ENCODE results near the gene ZHX3. TPM values are rescaled to one million over a fixed set of nuclear protein-coding genes. Genes with fewer than 3 reads are reported as not detected.

Gene ZHX3
- total RNA-seq, 1 donor from 2014 or later: 39.7 TPM

DNA sequence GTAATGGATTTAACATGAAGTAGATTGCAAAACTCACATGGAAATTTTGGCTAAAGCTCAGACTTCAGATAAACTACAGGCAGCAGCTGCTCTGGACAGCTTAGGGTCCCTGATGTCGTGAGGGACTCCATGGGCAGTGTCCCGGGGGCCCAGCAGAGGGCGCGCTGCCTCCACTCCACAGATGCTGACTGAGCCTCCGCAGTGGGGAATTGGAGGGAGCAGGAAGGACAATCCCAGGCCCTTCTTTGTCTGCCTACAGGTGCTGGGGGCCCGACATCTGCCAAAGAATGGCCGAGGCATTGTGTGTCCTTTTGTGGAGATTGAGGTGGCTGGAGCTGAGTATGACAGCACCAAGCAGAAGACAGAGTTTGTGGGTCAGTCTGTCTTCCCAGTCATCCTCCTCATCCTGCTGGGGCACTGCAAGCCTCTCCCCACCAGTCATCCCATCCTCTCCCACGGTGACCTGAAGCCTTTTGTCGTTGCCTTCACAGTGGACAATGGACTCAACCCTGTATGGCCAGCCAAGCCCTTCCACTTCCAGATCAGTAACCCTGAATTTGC, 144.3 kb downstream of the ZHX3 start:
- intact Hi-C loops (cut with DNase I): loop anchor here (2.0 to 10.0 kb wide), 2 partner anchors 52 to 168 kb away; partner anchors contain the start of gene LPIN3
- ATAC-seq (peak; percentile 94), DNase-seq (ENCODE audit: low spot score) (peak; percentile 92)

DNA sequence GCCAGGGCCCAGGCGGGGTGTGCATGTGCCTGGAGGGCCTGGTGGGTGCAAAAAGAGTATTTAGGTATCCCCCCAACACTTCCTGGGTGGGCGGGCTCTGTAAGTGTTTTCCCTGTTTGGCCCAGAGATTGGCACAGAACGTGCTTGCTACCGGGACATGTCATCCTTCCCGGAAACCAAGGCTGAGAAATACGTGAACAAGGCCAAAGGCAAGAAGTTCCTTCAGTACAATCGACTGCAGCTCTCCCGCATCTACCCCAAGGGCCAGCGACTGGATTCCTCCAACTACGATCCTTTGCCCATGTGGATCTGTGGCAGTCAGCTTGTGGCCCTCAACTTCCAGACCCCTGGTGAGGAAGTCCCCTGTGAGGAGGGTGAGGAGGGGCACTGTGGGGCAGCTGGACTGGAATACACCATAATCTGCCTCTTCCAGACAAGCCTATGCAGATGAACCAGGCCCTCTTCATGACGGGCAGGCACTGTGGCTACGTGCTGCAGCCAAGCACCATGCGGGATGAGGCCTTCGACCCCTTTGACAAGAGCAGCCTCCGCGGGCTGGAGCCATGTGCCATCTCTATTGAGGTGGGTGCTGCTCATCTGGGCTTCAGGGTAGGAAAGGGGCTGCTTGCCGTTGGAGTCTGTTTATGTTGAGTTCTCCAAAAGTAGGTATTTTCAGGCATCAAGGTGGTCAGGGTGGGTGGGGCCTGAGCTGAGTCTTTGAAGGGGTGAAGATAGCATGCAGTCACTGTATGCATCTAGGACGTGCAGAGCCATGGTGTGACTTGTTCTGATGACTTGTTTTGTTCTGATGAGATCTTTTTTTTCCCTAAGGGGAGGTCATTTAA, 145.0 kb downstream of the ZHX3 start:
- intact Hi-C loops (cut with DNase I): loop anchor here (2.0 to 10.0 kb wide), 2 partner anchors 52 to 168 kb away; partner anchors contain the start of gene LPIN3
- ATAC-seq (peak; percentile 51), DNase-seq (ENCODE audit: low spot score) (peak; percentile 56)

DNA sequence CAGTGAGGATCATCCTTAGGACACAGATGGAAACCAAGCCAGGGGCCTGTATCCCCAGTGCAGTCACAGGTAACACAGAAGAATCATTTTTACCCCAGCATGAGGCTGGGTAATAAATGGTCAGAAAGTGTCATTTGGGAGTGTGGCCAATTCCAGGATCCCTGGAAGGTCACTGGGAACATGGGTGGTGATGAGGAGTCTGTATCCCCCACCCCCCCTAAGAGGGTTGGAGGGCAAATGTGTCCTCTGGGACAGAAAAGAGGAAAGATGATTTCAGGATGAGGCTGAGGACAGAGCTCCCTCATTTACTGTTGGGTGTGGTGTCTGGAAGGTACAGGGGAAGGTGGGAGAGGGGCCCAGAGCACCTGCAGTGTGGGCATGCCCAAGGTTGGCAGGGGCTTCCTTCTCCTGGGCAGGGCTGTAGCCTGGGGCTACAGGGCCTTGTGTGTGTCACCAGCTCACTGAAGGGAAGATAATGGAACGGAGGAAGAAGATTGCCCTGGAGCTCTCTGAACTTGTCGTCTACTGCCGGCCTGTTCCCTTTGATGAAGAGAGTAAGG, 145.7 kb downstream of the ZHX3 start:
- DNase-seq (ENCODE audit: low spot score) (no peak), ATAC-seq (no peak)
- intact Hi-C loops (cut with DNase I): loop anchor here (2.0 to 10.0 kb wide), 2 partner anchors 53 to 169 kb away; partner anchors contain the start of gene LPIN3

DNA sequence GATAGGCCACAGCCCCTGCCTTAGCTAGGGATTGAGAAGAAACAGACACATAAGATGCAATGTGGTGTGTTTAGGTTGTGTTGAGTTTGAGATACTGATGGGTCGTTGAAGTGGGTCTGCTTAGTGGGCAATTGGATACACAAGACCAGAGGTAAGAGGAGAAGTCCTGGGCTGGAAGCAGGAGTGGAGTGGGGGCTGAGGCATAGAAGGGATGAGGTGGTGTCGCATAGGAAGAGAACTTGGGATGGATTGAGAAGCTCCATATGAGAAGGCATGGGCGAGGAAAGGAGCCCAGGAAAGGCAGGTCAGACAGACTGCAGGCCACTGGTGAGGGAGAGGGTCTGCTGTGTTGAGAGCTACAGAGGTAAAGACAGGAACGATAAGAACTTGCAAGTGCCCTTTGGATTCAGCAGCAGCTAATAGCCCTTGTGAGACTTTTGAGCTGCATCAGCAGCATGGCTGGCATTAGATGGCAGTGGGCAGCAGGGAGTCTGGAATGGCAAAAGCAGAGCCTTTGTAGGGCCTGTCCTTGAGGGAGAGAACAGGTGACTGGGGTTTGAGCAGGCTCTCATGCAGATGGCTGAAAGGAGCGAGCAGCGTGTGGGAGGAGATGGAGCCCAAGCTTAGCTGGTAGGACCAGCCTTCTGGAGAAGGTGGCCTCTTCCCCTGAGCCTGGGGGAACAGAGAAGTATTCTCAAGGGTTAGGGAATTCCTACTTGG, 147.0 kb downstream of the ZHX3 start:
- no peak for ATAC-seq
- intact Hi-C loops (cut with DNase I): loop anchor here (10.0 kb wide), 1 partner anchor 54 kb away; no protein-coding TSS in a partner anchor
- DNase-seq (ENCODE audit: low spot score): peak; percentile 37

DNA sequence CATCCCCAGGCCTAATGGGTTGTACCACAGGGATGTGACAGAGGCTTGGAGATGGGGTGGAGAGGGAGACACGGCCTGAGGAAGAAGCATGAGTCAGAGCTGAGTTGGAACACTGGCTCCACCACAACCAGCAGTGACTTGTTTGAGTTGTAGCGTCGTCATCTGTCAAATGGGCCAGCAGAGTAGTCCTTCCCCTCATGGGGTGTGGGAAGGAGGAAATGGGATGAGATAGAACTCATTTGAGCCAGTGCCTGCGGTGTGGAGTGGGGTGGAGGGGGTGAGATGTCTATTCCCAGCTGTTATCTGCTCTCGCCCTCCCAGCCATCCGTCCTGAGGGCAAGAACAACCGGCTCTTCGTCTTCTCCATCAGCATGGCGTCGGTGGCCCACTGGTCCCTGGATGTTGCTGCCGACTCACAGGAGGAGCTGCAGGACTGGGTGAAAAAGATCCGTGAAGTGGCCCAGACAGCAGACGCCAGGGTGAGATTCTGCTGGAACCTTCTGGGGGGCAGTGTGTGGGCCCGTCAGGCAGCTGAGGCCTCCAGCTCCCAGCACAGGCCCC, 147.7 kb downstream of the ZHX3 start:
- DNase-seq (ENCODE audit: low spot score): peak; percentile 45
- no peak for ATAC-seq
- intact Hi-C loops (cut with DNase I): loop anchor here (10.0 kb wide), 1 partner anchor 55 kb away; no protein-coding TSS in a partner anchor

DNA sequence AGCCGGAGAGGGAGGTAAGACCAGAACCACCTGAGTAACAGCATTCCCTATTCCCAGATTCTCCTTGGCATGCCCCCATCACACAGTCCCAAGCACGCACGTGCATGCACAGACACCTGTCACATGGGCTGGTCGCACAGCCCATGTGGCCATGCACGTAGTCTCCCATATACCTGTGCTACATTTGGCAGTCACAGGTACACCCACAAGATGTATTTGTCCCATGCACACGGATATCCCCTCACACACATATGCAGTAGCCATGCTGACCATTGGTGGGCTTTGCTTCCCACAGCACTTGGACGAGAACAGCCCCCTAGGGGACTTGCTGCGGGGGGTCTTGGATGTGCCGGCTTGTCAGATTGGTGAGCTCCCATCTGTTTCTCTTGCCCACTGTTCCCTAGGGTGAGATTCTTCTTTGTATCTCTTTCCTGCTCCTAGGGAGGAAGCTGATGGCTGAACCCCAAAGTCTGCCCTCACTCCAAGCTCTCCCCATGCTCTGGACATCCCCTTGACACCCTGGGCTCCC, 148.3 kb downstream of the ZHX3 start:
- intact Hi-C loops (cut with DNase I): no loop called here
- DNase-seq (ENCODE audit: low spot score): peak; percentile 34
- ATAC-seq: no peak

DNA sequence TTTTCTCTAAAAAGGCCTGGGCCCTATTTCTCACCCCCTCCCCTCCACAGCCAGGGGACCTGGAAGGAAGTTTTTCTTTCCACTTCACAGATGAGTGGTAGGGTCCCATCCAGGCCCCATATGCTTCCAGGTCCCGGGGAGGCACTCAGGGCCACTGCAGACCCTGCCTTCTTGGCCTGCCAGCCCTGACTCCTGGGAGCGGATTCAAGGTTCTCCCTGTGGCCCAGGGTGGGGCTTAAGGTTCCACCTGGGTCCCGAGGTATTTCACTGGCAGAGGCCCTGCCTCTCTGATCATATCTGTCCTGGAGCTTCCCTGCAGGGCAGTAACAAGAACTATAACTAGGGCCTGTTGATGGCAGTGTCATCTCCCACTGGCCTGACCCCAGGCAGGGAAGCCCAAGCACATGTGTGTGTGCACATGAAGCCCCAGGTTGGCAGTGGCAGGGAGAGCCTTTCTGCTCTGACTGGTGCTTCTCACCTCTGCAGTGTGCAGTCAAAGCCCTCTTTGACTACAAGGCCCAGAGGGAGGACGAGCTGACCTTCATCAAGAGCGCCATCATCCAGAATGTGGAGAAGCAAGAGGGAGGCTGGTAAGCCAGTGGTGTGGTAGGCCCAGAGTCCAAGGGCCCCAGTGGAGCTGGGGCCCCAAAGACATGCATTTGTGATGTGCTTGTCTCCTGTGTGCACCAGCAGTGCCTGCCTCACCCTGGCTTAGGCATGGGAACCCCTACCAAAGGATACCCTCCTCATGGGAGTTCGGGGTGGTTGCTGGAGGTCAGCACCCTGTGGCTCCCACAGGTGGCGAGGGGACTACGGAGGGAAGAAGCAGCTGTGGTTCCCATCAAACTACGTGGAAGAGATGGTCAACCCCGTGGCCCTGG, 149.0 kb downstream of the ZHX3 start:
- intact Hi-C loops (cut with DNase I): no loop called here
- peak; percentile 14 for DNase-seq (ENCODE audit: low spot score)

DNA sequence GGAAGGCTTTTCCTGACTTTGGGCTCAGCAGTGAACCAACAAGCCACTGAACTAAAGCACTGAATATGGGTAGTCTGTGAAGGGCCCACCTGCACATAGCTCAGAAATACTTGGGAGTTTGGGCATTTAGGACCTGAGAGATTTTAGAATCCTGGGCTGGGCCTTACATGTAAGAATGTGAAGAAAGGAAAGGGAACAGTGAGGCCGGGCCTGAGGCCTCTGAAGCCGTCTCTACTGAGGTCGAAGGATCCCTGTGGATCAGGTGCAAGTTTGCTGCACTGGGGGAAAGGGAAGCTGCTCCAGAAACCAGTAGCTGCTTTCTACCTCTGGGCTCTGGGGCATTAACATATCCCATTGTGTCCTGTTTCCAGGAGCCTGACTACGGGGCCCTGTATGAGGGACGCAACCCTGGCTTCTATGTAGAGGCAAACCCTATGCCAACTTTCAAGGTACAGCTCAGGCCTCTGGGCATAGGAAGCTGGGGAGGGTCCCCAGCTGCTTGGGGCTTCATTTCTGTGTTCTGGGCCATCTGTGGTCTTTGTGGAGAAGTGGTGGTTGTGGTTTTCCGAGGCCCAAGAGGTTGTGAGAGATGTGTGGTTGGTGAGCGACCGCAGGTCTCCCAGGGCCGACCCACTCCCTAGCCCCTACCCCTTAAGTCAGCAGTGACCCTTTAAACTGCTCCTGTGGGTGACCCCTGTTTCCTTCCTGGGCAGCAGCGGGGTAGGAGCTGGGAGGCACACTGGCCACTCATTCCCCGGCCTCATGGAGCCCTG, 149.9 kb downstream of the ZHX3 start:
- DNase-seq (ENCODE audit: low spot score) (peak; percentile 39), ATAC-seq (no peak)
- intact Hi-C loops (cut with DNase I): no loop called here

More for the DNA sequence above, 149.0 kb downstream of the ZHX3 start:
- no peak for ATAC-seq

DNA sequence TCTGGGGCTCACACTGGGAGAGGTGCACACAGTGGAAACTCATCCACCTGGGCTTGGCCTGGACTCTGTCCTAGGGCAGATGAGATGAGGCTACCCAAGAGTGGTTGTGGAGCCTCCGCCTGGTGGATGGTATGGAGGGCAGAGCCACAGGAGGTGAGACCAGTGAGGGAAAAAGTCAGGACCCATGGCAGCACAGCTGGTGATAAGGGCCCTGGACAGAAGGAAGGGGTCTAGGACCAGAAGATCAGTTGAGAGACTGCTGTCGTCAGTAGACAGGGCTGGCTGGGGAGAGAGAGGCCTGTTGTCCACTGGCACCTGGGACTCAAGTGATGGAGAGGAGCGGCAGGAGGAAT, 150.4 kb downstream of the ZHX3 start:
- intact Hi-C loops (cut with DNase I): no loop called here
- DNase-seq (ENCODE audit: low spot score): no peak
- ATAC-seq: no peak

DNA sequence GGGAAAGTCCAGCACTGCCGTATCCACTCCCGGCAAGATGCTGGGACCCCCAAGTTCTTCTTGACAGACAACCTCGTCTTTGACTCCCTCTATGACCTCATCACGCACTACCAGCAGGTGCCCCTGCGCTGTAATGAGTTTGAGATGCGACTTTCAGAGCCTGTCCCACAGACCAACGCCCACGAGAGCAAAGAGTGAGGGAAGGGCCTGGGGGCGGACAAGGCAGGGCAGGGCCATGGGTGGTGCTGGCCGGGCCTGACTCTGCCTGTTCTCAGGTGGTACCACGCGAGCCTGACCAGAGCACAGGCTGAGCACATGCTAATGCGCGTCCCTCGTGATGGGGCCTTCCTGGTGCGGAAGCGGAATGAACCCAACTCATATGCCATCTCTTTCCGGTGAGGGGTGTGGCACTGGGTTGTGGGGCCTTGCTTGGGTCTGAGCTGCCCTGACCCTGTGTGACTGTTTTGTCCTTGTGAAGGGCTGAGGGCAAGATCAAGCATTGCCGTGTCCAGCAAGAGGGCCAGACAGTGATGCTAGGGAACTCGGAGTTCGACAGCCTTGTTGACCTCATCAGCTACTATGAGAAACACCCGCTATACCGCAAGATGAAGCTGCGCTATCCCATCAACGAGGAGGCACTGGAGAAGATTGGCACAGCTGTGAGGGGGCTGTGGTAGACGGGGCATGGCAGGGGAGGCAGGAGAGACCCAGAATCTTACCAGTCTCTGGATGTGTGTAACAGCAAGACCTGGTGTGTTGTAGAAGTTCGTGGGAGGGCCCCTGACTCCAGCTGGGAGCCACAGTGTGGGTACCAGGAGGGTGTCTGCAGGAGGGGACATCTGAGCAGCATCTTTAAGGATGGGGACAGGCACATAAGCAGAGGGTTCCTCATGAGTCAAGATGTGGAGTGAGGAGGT, 151.1 kb downstream of the ZHX3 start:
- ATAC-seq (no peak), DNase-seq (ENCODE audit: low spot score) (peak; percentile 45)
- intact Hi-C loops (cut with DNase I): no loop called here

DNA sequence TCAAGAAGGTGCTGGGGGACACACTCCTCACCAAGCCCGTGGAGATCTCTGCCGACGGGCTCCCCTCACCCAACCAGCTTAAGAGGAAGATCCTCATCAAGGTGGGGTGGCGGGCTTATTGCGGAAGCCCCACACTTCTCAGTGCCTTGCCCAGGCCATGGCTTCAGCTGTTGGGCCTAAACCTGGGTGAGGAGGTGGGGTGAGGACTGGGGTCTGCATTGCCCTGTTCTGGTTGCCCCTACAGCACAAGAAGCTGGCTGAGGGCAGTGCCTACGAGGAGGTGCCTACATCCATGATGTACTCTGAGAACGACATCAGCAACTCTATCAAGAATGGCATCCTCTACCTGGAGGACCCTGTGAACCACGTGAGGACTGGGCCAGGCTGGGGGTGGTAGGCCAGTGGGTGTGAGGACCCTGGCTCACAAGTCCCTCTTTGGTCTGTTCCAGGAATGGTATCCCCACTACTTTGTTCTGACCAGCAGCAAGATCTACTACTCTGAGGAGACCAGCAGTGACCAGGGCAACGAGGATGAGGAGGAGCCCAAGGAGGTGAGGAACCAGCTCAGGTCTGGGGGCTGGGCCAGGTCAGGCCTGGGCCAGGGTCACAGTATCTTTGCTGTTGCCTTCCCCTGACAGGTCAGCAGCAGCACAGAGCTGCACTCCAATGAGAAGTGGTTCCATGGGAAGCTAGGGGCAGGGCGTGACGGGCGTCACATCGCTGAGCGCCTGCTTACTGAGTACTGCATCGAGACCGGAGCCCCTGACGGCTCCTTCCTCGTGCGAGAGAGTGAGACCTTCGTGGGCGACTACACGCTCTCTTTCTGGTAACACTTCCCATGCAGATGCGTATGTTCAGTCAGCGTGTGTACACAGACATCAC, 152.3 kb downstream of the ZHX3 start:
- no peak for DNase-seq (ENCODE audit: low spot score)
- intact Hi-C loops (cut with DNase I): no loop called here

DNA sequence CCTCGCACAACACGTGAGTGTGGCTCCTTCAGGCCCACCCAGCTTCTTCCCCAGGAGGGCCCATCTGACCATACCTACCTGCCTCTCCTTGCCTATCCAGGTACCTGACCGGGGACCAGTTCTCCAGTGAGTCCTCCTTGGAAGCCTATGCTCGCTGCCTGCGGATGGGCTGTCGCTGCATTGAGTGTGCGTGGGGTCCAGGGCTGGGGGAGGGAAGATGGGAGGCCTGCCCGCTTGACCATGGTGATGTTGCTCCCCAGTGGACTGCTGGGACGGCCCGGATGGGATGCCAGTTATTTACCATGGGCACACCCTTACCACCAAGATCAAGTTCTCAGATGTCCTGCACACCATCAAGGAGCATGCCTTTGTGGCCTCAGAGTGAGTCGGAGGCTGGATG, 153.7 kb downstream of the ZHX3 start:
- intact Hi-C loops (cut with DNase I): no loop called here
- no peak for ATAC-seq
- no peak for DNase-seq (ENCODE audit: low spot score)

More for the DNA sequence above, 152.3 kb downstream of the ZHX3 start:
- ATAC-seq: no peak

DNA sequence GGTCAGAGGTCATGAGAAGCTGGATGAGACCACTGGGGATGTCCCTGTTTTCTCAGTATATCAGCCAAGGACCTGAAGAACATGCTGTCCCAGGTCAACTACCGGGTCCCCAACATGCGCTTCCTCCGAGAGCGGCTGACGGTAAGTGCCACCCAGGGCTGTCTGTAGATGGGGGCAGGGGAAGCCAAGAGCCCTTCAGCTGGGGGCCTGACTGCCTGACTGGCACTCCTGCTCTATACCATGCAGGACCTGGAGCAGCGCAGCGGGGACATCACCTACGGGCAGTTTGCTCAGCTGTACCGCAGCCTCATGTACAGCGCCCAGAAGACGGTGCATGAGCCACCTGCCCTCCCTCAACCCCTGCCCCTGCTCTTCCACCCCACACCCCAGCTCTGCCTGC, 155.1 kb downstream of the ZHX3 start:
- intact Hi-C loops (cut with DNase I): no loop called here

DNA sequence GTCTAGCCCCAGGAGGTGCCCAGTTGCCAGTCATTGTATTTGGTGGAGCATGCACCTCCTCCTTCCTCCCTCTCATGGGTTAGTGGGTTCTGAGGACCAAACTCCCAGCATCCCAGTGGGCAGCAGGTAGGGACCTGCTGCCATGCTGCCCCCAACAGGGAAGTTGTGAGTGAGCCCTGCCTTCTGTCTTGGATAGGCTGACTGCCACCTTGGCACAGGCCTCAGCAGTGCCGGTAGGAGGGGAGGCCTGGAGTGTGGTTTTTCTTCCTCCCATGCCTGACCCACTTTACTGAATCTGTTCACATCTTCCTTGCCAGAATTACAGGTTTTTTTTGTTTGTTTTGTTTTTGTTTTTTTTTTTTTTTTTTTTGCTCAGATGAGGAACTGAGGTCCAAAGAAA, 155.6 kb downstream of the ZHX3 start:
- intact Hi-C loops (cut with DNase I): no loop called here
- no peak for DNase-seq (ENCODE audit: low spot score)
- no peak for ATAC-seq

More for the DNA sequence above, 155.1 kb downstream of the ZHX3 start:
- ATAC-seq (no peak), DNase-seq (ENCODE audit: low spot score) (no peak)

DNA sequence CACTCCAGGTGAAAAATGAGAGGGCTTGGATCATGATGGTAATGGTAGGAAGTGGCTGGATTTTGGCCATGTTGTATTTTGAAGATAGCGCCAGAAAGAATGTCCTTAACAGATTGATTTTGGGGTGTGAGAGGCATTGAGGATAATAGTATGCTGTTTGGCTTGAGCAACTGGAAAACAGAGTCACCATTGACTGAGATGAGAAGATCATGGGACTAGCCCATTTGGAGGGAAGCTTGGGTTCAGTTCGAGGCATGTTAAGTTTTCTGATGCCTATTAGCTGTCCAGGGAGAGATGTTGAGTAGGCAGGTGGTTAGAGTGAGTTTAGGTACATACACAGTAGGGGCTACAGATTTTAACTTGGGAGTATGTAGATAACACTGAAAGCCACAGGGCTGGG, 156.8 kb downstream of the ZHX3 start:
- no peak for DNase-seq (ENCODE audit: low spot score)
- ATAC-seq: no peak
- intact Hi-C loops (cut with DNase I): no loop called here
